NCI-H446 treated with DMSO at 0.1 percent for 48 hours (cell line): ENCODE measurements around the gene HNF4A.
"Not testable (repeated sequence)": the region's sequence is repeated elsewhere in the genome, so short reads cannot be mapped to it uniquely, and the experiment has no call there.

Experiments used
- DNase-seq: peaks from one replicate; lab custom pipeline; 2025; lab: John Stamatoyannopoulos, UW

The HNF4A gene

DNA sequence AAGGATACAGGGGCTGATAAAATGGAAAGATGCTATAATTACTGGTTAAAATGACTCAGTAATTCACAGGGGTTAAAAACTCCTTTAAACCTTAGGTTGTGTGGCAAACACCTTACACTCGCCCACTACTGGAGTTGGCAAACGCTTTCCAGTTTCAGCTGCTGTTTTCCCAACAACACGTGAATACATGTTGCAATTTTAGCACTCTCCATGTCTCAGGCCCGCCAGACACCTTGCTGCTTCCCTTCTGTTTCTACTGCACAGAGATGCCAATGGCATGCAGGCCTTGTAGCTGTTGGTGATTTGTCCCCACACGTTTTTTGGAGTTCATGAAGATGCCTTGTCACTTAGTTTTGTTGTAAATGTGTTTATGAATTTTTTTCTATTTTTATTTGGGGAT lies 114.8 kb downstream of the HNF4A start:
- DNase-seq, result no peak

DNA sequence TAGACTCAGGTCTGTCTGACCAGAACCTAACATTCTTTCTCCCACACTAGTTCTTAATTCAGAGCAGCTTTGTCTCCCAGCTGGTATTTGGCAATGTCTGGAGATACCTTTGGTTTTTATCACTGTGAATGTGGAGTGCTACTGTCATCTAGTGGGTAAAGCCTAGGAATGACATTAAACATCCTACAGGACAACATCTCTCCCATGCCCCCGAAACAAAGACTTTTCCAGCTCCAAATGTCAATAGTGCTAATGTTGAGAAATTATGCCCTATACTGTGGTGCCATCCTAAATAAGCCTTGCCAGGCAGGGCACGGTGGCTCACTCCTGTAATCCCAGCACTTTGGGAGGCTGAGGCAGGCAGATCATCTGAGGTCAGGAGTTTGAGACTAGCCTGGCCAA lies 116.0 kb downstream of the HNF4A start:
- DNase-seq, result no peak

DNA sequence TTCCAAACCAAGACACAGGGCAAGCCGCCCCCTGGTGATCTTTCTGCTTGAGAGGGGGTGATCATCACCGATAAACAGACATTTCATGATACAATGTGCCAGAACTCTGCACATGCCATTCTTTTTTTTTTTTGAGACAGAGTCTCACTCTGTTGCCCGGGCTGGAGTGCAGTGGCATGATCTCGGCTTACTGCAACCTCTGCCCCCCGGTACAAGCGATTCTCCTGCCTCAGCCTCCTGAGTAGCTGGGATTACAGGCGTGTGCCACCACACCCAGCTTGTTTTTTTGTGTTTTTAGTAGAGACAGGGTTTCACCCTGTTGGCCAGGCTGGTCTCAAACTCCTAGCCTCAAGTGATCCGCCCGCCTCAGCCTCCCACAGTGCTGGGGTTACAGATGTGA lies 116.8 kb downstream of the HNF4A start:
- not testable (repeated sequence) for DNase-seq

DNA sequence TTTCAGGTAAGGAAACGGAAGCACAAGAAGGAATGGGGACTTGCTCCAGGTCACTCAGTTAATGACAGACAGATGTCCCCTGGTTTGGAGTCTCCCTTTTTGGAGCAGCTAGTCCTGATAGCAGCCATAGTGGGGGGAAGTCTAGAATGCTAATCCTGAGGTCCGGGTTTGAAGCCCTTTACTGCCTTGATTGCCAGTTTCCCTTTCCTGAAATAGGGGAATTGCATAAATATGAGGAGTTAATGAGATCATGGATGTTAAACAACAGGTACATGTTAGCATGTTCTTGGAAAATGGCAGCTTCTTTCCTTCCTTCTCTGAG lies 119.8 kb downstream of the HNF4A start:
- DNase-seq, result no peak

DNA sequence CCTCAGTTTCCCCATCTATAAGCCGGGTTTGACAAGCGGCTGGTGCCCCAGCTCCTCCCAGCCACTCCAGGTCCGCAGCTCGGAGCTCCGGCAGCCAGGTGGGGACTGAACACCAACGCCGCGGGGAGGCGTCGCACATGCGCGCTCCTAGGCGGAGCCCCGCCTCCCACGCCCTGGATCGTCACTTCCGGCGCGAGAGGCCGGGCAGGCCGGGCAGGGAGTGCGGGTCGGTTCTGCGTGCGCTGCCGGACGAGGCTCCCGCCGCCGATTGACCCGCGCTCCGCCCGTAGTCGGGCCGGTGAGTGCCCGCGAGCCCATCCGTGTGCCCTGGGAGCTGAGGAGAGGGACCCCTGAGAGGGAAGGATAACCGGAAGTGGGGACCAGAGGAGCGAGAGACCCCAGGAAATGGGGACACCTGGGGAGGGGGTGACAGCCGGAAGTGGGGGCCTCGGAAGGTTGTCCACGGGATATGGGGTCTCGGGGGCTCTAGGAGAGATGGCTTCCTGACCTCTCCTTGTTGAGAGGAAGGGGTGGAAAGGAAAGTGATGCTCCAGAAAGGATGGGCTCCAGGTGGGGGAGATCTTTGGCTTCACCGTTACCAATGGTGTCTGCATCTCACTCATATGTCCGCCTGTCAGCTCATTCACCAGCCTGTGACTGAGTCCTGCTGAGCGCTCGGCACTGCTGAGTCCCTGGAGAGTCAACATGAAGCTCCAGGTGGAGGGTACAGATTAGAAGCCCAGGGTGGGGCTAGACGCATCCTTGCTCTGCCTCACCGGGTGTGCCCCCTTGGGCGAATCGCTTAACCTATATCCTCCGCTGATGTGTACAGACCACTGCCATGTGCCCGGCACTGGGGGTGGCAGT lies 120.4 kb downstream of the HNF4A start, which contains the start of gene TTPAL:
Gene TTPAL (plus strand): TSS at position 181 of the 867 bp plus-strand sequence. CDS start 4,126 bp downstream, outside the sequence.
- peak; percentile 72 for DNase-seq

DNA sequence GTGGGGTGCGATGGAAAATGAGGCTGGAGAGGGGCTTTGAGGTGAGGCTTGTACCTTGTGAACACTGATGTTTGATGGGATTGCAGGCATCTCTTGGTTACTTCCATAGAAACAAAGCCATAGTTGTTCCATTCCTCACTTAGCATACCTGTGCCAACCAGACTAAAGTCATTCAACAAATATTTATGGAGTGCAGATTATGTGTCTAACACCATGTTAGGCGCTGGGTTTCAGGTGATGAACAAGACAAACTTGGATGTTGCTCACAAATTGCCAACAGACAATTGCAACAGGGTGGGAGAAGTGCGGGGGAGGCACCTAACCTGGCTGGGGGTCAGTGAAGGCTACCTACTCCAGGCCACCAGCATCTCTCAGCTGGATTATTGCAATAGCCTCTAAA lies 121.7 kb downstream of the HNF4A start:
- no peak for DNase-seq

DNA sequence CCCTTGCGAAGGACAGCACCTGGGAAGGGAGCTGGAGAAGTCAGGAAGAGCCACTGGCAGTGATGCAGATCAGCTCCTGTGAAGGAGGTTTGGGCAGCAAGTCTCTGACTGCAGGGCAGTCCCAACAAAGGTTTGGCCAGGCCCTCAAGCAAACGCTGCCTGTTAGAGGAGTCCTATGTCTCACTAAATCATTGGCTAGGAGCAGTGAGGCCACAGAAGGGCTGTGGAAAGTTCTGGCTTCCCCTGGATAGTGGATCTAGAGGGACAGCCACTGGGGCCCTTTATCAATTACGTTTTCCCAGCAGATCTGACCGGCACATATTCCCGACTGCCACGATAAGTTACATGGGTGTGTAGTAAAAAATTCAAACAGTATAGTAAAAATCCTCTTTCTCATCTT lies 122.7 kb downstream of the HNF4A start:
- no peak for DNase-seq

DNA sequence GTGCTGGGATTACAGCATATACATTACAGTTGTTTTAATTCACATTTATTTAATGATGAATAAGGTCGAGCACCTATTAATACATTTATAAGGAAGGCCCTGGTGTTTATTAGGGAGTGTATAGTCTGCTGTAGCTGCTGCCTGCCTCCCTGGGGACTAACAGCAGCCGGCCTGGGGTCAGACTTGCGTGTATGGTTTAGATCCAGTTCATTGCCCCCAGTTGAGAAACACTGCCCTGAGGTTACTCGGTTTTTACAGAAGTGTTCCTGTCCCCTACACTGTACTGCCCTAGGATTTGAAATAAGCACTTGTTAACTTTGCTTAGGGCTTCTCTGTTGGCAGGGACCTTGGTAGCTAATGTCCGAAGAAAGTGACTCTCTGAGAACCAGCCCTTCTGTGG lies 124.1 kb downstream of the HNF4A start:
- DNase-seq, result no peak

DNA sequence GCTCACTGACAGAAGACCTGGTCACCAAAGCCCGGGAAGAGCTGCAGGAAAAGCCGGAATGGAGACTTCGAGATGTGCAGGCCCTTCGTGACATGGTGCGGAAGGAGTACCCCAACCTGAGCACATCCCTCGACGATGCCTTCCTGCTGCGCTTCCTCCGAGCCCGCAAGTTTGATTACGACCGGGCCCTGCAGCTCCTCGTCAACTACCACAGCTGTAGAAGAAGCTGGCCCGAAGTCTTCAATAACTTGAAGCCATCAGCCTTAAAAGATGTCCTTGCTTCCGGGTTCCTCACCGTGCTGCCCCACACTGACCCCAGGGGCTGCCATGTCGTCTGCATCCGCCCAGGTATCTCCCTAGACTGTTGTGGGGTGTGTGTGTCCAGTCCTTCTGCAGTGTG lies 124.6 kb downstream of the HNF4A start:
- DNase-seq, result no peak

DNA sequence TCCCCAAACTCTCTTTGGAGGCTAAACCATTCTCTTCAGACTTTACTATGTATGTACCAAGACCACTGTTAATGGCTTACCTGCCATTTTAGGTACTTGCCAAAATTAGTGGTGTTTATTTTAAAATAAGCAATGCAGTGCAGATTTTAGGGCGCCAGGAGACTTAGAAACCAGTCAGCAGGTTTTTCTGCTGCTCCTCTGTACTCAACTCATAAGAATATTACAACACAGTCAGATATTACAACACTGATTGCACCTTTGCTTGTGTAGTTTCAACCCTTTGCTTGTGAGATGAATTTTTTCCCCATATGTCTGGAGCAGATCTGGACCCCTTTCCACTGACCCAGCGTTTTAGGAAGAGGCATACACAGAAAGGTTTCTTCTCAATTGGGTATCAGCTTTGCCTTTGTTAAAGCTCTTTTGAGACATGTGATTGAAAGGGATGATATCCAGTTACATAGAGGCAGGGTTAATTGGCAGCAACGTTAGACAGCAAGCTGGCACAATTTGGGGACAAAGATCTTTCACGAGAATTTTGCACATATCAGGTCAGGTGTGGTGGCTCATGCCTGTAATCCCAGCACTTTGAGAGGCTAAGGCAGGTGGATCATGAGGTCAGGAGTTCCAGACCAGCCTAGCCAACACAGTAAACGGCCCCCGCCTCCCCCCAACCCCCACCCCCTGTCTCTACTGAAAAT lies 126.4 kb downstream of the HNF4A start:
- DNase-seq, result no peak

DNA sequence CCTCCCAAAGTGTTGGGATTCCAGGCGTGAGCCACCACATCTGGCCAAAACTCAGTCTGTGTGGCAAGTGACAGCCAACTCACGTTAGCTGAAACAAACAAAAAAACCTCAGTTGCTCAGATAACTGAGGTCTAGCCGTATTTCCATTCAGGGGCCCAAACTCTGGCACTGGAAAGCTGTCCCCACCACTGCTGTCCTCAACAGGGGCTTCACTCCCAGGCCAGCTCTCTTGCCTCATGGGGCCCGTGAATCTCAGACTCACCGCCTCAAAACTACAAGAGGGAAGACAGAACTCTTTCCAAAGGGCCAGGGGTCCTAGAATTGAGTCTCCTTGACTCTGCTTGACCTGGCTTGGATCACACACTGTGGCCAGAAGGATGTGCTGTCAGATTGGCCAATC lies 127.6 kb downstream of the HNF4A start:
- DNase-seq, result no peak
